Neural crest cell (in vitro differentiated cells): ENCODE data around the gene SLC25A11. TPM values are rescaled to one million over a fixed set of nuclear protein-coding genes. Genes with fewer than 3 reads are reported as not detected.
"Not testable (repeated sequence)": the region's sequence is repeated elsewhere in the genome, so short reads cannot be mapped to it uniquely, and the experiment has no call there.

Source experiments
- DNase-seq: peaks from one replicate; pipeline ENCODE4 v3.0.0; 2021; ENCODE audit warnings: low read depth, mixed read lengths, low spot score
- H3K27ac Mint-ChIP-seq: one replicate; pipeline ENCODE4 v1.8.0; 2021; ENCODE audit warnings: mild to moderate bottlenecking, mixed read lengths; ENCODE audit not compliant: unreplicated experiment
- H3K27me3 Mint-ChIP-seq: 2 replicates; pipeline ENCODE4 v1.8.0; 2021; ENCODE audit warnings: low read depth, mild to moderate bottlenecking, mixed read lengths
- H3K36me3 Mint-ChIP-seq: 2 replicates; pipeline ENCODE4 v1.8.0; 2021; ENCODE audit warnings: low read depth, mild to moderate bottlenecking, mixed read lengths
- H3K4me1 Mint-ChIP-seq: 2 replicates; pipeline ENCODE4 v1.8.0; 2021; ENCODE audit warnings: mixed read lengths
- H3K4me3 Mint-ChIP-seq: one replicate; pipeline ENCODE4 v1.8.0; 2021; ENCODE audit warnings: mild to moderate bottlenecking, mixed read lengths
- H3K9me3 Mint-ChIP-seq: 2 replicates; pipeline ENCODE4 v1.8.0; 2021; ENCODE audit warnings: mixed read lengths
- CTCF ChIP-seq: fragments of 200-600 bp; sonication (generic); conservative IDR thresholded peaks from 2 replicates; pipeline ENCODE4 v1.5.0; 2021; ENCODE audit warnings: antibody characterized with exemption, mild to moderate bottlenecking
- total RNA-seq: library from RNA; stranded (reverse); gene quantifications from 2 replicates; pipeline ENCODE4 v1.2.1, GENCODE V29; 2021

The SLC25A11 gene
- total RNA-seq, 1 donor from 2014 or later, result 67.7 TPM

GRCh38 chr17:4932756-4933155 is 7.1 kb downstream of the SLC25A11 start:
- no peak for TF ChIP-seq CTCF
- Mint-ChIP-seq H3K4me3 (peak overlapping the region; percentile 8), H3K9me3 (no peaks in the 10 kb centered on the region), H3K4me1 (peaks cover 13% of the 10 kb centered on the region), H3K36me3 (peaks cover 8% of the 10 kb centered on the region), H3K27ac (peak overlapping the region; percentile 71), H3K27me3 (no peaks in the 10 kb centered on the region)
- no peak for DNase-seq

GRCh38 chr17:4931963-4932362 is 7.9 kb downstream of the SLC25A11 start, which contains the start of gene GP1BA:
TSS of gene GP1BA (plus strand) at chr17:4932277. CDS start at chr17:4932605, 328 bp downstream.
- Mint-ChIP-seq H3K4me3 (peak within 1 kb of the TSS; percentile 8), H3K9me3 (no peaks in the 10 kb centered on the region), H3K4me1 (peaks cover 13% of the 10 kb centered on the region), H3K27me3 (no peaks in the 10 kb centered on the region), H3K36me3 (peaks cover 8% of the 10 kb centered on the region), H3K27ac (peak within 1 kb of the TSS; percentile 87)
- TF ChIP-seq CTCF, result no peak
- DNase-seq, result no peak

- no peaks in the 10 kb centered on the region for H3K27me3 Mint-ChIP-seq
- peaks cover 4% of the 10 kb centered on the region for H3K36me3 Mint-ChIP-seq
- no peak for DNase-seq
- H3K4me3 Mint-ChIP-seq, result no peak overlapping the region
- no peak for TF ChIP-seq CTCF
- no peak overlapping the region for H3K27ac Mint-ChIP-seq
- H3K9me3 Mint-ChIP-seq, result no peaks in the 10 kb centered on the region
- no peaks in the 10 kb centered on the region for H3K4me1 Mint-ChIP-seq
Measured at GRCh38 chr17:4928881-4929280, 11.0 kb downstream of the SLC25A11 start.

- not testable (repeated sequence) for DNase-seq, H3K4me1 Mint-ChIP-seq, H3K36me3 Mint-ChIP-seq, H3K9me3 Mint-ChIP-seq, H3K27ac Mint-ChIP-seq, H3K4me3 Mint-ChIP-seq, H3K27me3 Mint-ChIP-seq
Measured at GRCh38 chr17:4926577-4927335, 13.1 kb downstream of the SLC25A11 start.

GRCh38 chr17:4921320-4921719 is 18.5 kb downstream of the SLC25A11 start:
- no peak overlapping the region for H3K27ac Mint-ChIP-seq
- TF ChIP-seq CTCF, result no peak

GRCh38 chr17:4920351-4921048 is 19.3 kb downstream of the SLC25A11 start:
- Mint-ChIP-seq H3K27ac (no peak overlapping the region), H3K27me3 (peaks cover 3% of the 10 kb centered on the region), H3K9me3 (no peaks in the 10 kb centered on the region), H3K36me3 (no peaks in the 10 kb centered on the region), H3K4me1 (no peaks in the 10 kb centered on the region), H3K4me3 (no peak overlapping the region)
- no peak for TF ChIP-seq CTCF
- no peak for DNase-seq

More at GRCh38 chr17:4921320-4921719, 18.5 kb downstream of the SLC25A11 start:
- H3K36me3 Mint-ChIP-seq, result no peaks in the 10 kb centered on the region
- peaks cover 3% of the 10 kb centered on the region for H3K27me3 Mint-ChIP-seq
- no peak overlapping the region for H3K4me3 Mint-ChIP-seq
- H3K9me3 Mint-ChIP-seq, result no peaks in the 10 kb centered on the region
- H3K4me1 Mint-ChIP-seq, result no peaks in the 10 kb centered on the region
- no peak for DNase-seq
